ENCODE results near the gene DAPK1. TPM values are rescaled to one million over a fixed set of nuclear protein-coding genes. Genes with fewer than 3 reads are reported as not detected.

Gene DAPK1
- total RNA-seq, 2 experiments from 2014 or later = 1.2 to 6.8 TPM

DNA sequence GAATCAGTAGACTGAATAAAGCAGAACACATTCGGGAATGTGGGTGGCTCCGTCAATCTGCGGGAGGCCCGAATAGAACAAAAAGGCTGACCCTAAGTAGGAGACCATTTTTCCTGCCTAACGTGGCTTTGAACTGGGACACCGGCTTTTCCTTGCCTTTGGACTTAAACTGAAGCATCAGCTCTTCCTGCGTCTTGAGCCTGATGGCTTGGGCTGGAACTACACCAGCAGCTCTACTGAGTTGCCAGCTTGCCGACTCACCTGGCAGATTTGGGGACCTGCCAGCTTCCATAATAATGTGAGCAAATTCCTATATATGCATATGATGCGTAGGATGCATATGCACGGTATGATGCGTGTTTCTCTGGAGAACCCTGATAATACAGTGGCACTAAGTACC lies 111.3 kb downstream of the DAPK1 start:
- no peak for ATAC-seq
- Mint-ChIP-seq H3K36me3 (no peaks in the 10 kb centered on the region), H3K27ac (no peak overlapping the region), H3K4me1 (no peaks in the 10 kb centered on the region), H3K9me3 (ENCODE audit: low read depth) (no peaks in the 10 kb centered on the region), H3K27me3 (peaks cover 10% of the 10 kb centered on the region), H3K4me3 (no peak overlapping the region)
- CTCF ChIA-PET = no interaction called here
- no peak for DNase-seq

DNA sequence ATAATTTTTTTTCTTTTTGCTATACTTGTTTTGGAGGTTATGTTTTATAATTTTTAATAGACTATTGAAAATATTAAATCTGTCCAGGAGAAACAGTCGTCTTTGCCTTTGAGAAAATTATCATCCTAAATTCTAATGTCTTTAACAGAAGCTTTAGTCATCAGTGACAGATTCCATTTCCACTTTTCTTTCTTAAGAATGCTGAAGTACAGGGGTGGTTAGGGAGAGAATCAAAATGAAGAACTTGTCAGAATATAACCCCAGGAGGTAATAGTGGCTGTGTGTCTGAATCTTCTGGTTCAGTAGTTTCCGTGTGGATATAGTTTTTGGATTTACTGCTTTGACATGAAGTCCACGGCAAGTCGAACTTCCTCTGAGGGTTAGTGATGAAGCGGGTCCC lies 111.8 kb downstream of the DAPK1 start:
- ATAC-seq = no peak
- Mint-ChIP-seq H3K36me3 (no peaks in the 10 kb centered on the region), H3K4me1 (no peaks in the 10 kb centered on the region), H3K9me3 (ENCODE audit: low read depth) (no peaks in the 10 kb centered on the region), H3K27ac (no peak overlapping the region), H3K27me3 (peaks cover 9% of the 10 kb centered on the region), H3K4me3 (no peak overlapping the region)
- CTCF ChIA-PET = no interaction called here
- DNase-seq = no peak

DNA sequence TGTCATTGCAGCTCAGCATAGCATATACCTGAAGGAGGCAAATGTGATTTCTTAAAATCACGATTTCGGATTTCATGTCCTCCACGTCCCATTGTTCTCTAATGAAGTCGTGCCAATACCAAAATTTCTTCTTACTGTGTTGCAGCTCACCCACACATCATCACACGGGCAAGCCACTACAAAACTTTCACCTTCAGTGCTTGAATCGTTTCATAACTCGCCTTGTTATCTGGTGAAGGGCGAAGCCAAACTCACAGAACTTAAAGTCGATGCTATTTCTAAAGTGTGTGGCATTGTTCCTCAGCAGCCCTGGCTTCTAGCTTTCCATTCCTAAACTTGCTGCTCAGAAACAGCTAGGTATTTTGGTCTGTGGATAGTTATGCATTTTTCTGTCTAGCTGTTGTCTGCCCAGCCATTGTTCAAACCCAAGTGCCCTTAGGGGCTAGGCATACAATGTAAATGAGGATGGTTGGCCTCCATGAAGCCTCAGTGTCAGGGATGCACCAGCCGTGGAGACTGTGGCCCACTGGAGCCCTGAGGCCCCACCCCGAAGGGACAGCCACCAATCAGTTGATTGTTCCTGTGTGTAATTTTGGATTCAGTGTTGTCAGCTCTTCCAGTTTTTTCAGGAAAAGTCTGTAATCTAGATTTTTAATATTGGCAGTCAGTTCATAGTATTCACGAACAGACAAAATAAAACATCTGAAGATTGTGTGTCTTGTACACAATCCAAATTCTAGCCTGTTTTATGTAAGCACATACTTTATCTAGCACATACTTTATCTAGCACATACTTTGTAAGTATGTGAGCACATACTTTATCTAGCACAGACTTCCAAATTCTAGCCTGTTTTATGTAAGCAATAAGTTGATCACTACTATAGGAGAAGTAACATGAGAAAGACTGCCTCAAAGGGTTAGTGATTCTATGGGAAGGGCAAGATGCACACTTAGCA lies 112.8 kb downstream of the DAPK1 start:
- Mint-ChIP-seq H3K4me1 (no peaks in the 10 kb centered on the region), H3K9me3 (ENCODE audit: low read depth) (no peaks in the 10 kb centered on the region), H3K4me3 (no peak overlapping the region), H3K36me3 (no peaks in the 10 kb centered on the region), H3K27me3 (peaks cover under 1% of the 10 kb centered on the region), H3K27ac (no peak overlapping the region)
- DNase-seq (no peak), ATAC-seq (no peak)
- CTCF ChIA-PET = no interaction called here

DNA sequence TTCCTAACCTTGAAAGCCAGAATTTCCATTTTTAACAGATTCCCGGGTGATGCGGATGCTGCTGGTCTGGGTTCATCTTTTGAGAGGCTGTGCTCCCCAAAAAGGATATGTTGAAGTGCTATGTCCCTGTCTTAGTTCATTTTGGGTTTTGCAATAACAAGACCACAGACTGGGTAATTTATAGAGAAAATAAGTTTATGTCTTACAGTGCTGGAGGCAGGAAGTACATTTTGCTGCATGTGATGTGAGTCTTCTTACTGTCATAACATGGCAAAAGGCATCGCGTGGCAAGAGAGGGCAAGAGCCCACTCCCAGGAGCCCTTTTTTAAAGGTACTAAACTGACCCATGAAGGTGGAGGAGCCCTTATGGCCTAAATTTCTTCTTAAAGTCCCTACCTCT lies 114.1 kb downstream of the DAPK1 start:
- Mint-ChIP-seq H3K27me3 (no peaks in the 10 kb centered on the region), H3K4me1 (no peaks in the 10 kb centered on the region), H3K27ac (no peak overlapping the region), H3K4me3 (no peak overlapping the region), H3K36me3 (no peaks in the 10 kb centered on the region), H3K9me3 (ENCODE audit: low read depth) (no peaks in the 10 kb centered on the region)
- ATAC-seq (no peak), DNase-seq (no peak)
- CTCF ChIA-PET = no interaction called here

DNA sequence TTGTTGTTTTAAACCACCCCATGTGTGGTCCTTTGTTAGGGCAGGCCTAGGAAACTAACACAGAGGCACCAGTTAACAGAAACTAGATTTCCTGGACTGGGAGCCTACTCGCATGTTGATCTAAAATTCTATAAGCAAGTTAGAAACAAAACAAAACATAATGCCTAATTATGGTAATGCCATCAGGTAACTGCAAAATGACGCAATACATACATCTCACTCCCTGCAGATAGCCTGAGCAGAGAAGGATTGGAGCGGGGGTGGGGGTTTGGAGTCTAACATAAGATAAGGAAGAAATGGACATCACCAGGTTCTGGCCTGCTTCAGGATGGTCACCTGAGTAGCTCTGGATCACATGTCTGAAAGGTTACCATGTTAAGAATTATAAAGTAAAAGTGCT lies 114.9 kb downstream of the DAPK1 start:
- no peak for ATAC-seq

DNA sequence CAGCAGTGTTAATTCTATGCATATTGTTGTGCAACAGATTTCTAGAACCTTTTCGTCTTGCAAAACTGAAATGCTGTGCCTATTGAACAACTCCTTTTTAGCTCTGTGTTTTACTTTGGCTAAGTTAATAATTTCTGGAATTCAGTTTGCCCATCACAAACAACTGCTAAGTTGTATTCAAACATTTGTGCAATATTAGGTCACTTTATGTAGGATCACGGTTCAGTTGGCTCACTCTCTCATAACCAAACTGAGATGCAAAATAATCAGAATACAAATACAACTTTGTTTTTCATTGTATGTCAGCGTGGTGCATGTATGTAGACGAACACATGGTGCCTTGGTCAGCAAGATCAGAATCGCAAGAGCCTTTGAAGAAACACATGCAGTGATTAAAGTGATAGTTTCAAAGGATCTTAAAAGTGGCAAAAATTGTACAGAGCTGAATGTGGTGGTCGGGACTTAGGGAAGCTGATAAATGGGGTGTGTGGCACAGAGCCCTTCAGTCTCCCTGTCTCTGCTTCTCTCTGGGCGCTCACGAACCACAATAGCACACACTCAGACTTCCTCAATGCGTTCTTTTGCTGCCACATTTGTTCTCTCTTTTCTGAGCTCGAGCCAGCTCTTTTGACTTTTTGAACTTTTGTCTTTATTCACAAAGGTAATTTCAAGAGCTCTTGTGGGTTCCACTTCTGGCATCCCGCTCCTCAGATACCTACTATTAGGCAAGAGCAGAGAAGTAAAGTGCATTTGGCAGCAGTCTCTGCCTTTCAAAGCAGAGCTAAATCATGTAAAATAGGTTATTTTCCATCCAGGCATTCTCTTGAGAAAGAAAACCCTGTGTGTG lies 115.8 kb downstream of the DAPK1 start:
- H3K4me1 Mint-ChIP-seq = no peaks in the 10 kb centered on the region
- CTCF ChIA-PET = no interaction called here
- no peaks in the 10 kb centered on the region for H3K9me3 Mint-ChIP-seq (ENCODE audit: low read depth)
- DNase-seq (no peak), ATAC-seq (no peak)
- H3K27me3 Mint-ChIP-seq = no peaks in the 10 kb centered on the region
- no peaks in the 10 kb centered on the region for H3K36me3 Mint-ChIP-seq
- no peak overlapping the region for H3K27ac Mint-ChIP-seq
- no peak overlapping the region for H3K4me3 Mint-ChIP-seq

More for the DNA sequence above, 114.9 kb downstream of the DAPK1 start:
- Mint-ChIP-seq H3K4me1 (no peaks in the 10 kb centered on the region), H3K36me3 (no peaks in the 10 kb centered on the region), H3K27ac (no peak overlapping the region), H3K27me3 (no peaks in the 10 kb centered on the region), H3K9me3 (ENCODE audit: low read depth) (no peaks in the 10 kb centered on the region), H3K4me3 (no peak overlapping the region)
- DNase-seq = no peak
- CTCF ChIA-PET = no interaction called here

DNA sequence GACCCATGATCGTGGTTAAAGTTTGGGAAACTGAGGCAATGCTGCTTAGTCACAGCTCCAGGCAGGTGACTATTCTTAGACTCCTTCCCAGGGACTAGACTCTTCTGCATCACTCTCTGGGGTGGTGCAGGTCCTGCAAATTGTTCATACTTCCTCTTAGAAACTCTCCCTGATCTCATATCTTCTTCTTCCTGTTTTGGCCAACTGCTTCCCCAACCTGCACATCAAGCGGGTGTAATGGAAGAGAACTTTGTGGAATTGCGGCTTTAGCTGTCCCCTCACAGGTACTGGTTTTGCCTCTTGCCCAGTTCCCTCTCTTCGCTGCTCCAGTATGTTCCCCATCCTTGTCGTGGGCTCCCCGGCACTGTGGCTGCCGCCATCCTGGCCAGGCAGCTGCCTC lies 116.7 kb downstream of the DAPK1 start:
- Mint-ChIP-seq H3K9me3 (ENCODE audit: low read depth) (no peaks in the 10 kb centered on the region), H3K27me3 (no peaks in the 10 kb centered on the region), H3K27ac (no peak overlapping the region), H3K4me3 (no peak overlapping the region), H3K4me1 (no peaks in the 10 kb centered on the region), H3K36me3 (no peaks in the 10 kb centered on the region)
- DNase-seq (no peak), ATAC-seq (no peak)
- CTCF ChIA-PET = no interaction called here

DNA sequence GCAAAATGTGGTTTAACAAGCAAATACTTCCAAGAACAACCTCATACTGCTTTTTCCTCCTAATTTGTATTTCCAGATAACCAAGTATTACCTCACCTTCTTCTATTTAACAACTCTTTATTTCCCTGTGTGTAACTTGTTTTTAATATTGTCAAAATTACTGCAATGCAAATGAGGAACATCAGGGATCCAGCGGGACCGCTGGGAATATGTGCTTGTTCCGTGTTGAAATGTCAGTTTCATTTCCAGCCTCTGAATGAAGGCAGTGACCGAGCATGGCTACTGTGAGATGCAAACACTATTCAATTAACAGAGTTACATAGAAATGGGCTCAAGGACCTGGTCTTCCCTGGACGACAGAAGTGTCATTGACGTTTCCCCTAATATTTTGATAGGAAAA lies 117.5 kb downstream of the DAPK1 start:
- no peaks in the 10 kb centered on the region for H3K36me3 Mint-ChIP-seq

DNA sequence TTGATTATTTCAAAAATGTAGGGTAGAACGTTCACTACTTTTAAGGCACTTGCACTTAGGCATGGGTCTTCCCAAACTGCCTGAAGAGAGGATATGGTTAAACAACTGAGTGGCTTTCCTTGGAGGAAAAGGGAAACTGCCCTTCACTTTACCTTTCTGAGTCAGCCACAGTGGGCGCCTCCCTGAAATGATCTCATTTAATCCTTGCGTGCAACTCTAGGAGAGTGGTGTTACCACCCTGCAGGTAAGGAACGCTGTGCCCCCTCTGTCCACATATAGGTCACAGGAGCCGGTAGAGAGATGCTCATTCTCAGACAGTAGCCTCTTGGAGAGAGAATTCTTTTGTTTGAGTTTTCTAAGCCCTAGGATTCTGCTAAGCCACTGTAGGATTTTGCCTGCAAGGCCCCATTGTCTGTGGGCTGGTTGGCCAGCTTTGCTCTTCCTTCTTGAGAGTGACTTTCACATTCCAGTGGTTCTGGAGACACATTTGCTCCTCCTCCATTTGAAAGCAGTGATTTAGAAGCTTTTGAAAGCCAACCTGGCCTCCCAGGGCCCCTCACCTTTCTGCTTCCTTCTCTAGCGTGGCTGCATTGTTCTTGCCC lies 118.0 kb downstream of the DAPK1 start:
- Mint-ChIP-seq H3K27ac (no peak overlapping the region), H3K36me3 (no peaks in the 10 kb centered on the region), H3K9me3 (ENCODE audit: low read depth) (no peaks in the 10 kb centered on the region), H3K27me3 (no peaks in the 10 kb centered on the region), H3K4me3 (no peak overlapping the region), H3K4me1 (no peaks in the 10 kb centered on the region)
- DNase-seq (no peak), ATAC-seq (no peak)
- CTCF ChIA-PET = no interaction called here

More for the DNA sequence above, 117.5 kb downstream of the DAPK1 start:
- Mint-ChIP-seq H3K27ac (no peak overlapping the region), H3K9me3 (ENCODE audit: low read depth) (no peaks in the 10 kb centered on the region), H3K4me1 (no peaks in the 10 kb centered on the region), H3K27me3 (no peaks in the 10 kb centered on the region), H3K4me3 (no peak overlapping the region)
- ATAC-seq (no peak), DNase-seq (no peak)
- CTCF ChIA-PET = no interaction called here

DNA sequence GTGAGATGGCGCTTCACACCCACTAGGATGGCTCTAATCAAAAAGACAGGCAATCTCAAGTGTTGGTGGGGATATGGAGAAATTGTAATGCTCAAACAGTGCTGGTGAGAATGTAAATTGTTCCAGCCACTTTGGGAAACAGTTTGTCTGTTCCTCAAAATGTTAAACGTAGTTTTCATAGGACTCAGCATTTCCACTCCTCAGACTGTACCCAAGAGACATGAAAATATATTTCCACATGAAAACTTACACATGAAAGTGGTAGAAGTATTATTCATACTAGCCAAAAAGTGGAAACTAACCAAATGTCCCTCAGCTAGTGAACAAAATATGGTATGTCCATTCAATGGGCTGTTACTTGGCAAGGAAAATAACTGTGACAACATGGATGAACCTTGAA lies 120.6 kb downstream of the DAPK1 start:
- DNase-seq (no peak), ATAC-seq (no peak)
- Mint-ChIP-seq H3K27me3 (no peaks in the 10 kb centered on the region), H3K27ac (no peak overlapping the region), H3K9me3 (ENCODE audit: low read depth) (no peaks in the 10 kb centered on the region), H3K4me3 (no peak overlapping the region), H3K4me1 (no peaks in the 10 kb centered on the region), H3K36me3 (no peaks in the 10 kb centered on the region)
- CTCF ChIA-PET = no interaction called here

DNA sequence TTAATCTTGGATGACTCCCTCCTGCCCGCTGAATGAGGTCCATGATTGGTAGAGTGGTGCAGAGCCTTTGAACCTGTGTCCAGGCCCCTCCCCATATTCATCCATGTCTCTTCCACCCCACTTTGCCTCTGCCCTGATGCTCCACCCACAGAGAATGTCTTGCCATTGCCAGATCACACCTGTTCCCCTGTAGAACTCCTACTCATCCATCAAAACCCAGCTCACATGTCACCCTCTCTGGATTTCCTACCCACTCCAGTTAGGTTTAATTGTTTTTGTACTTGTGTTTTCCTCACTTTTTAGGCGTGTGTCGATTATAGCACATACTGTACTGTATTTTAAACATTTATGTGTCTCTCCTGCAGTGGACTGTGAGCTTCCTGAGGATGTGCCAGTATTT lies 121.3 kb downstream of the DAPK1 start:
- CTCF ChIA-PET = no interaction called here
- H3K27ac Mint-ChIP-seq = no peak overlapping the region
- H3K36me3 Mint-ChIP-seq = no peaks in the 10 kb centered on the region
- no peaks in the 10 kb centered on the region for H3K9me3 Mint-ChIP-seq (ENCODE audit: low read depth)
- no peak for DNase-seq
- H3K4me1 Mint-ChIP-seq = no peaks in the 10 kb centered on the region
- ATAC-seq = no peak
- H3K4me3 Mint-ChIP-seq = no peak overlapping the region
- no peaks in the 10 kb centered on the region for H3K27me3 Mint-ChIP-seq

DNA sequence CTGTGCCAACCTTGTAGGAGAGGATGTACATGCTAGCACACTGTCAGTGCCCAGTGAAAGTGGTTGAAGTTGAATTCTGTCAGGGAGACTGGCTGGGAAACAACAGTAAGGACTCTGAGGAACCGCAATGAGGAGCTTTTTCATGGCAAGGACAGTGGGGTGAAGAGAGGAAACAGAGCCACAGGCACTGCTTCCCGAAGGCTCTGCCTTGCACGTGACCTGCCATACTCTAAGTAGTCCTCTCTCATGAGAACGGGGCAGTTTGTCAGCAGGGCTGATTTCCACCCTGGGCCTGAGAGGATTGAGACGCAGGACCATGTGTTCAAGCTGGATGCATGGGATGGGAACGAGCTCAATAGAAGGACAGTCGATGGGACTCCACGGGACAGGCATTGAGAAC lies 121.7 kb downstream of the DAPK1 start:
- no peaks in the 10 kb centered on the region for H3K36me3 Mint-ChIP-seq
- DNase-seq (no peak), ATAC-seq (no peak)
- no peaks in the 10 kb centered on the region for H3K9me3 Mint-ChIP-seq (ENCODE audit: low read depth)
- H3K27ac Mint-ChIP-seq = no peak overlapping the region
- H3K27me3 Mint-ChIP-seq = no peaks in the 10 kb centered on the region
- CTCF ChIA-PET = no interaction called here
- H3K4me1 Mint-ChIP-seq = no peaks in the 10 kb centered on the region
- no peak overlapping the region for H3K4me3 Mint-ChIP-seq

DNA sequence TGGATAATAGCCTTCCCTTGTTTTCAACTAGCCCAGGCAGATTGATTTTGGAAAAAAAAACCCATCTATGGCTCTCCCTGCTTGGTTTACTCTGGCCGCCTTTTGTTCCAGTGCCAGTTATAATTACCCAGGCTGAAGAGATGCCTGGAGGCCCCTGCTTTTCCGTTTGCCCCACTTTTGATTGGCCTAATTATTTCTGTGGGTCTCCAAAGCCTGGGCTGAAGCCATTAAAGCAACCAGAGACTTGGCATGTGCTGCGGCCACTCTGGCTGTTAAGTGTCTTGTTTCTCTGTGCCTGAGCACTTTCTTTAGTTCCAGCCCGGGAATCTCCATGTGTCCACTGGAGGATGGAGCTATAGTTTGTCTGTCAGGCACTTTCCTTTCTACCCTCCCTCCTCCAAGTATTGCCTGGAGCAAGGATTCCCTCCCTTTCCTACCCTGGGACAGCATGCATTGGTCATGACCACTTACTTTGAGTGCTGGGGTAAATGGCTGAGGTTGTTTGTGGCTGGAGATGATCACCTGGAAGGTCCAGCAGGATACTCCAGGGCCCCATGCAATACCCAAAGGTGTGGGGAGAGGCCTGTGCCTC lies 123.2 kb downstream of the DAPK1 start:
- CTCF ChIA-PET = no interaction called here
- no peaks in the 10 kb centered on the region for H3K4me1 Mint-ChIP-seq
- no peaks in the 10 kb centered on the region for H3K27me3 Mint-ChIP-seq
- no peak overlapping the region for H3K27ac Mint-ChIP-seq
- H3K36me3 Mint-ChIP-seq = no peaks in the 10 kb centered on the region
- DNase-seq = no peak
- H3K9me3 Mint-ChIP-seq (ENCODE audit: low read depth) = no peaks in the 10 kb centered on the region
- no peak for ATAC-seq
- H3K4me3 Mint-ChIP-seq = no peak overlapping the region

Measured in activated CD8-positive, alpha-beta memory T cell treated with anti-CD3 and anti-CD28 coated beads, Interleukin-2, amount 10 ng/mL, durations not matched to agents 7 days and 5 days (primary cell).